Fibroblast of mammary gland (primary cell): ENCODE results near the gene TMEM44.
"Not testable (repeated sequence)": the region's sequence is repeated elsewhere in the genome, so short reads cannot be mapped to it uniquely, and the experiment has no call there.

ENCODE experiments used
- DNase-seq: peaks from one replicate; pipeline ENCODE4 v3.0.0-alpha.2; 2010; ENCODE audit warnings: low read depth
- H3K4me3 ChIP-seq: 2 replicates; pipeline ENCODE4 v1.5.1; 2011; ENCODE audit warnings: low read depth, mild to moderate bottlenecking, low read length, moderate library complexity; ENCODE audit not compliant: control insufficient read depth
- CTCF ChIP-seq: conservative IDR thresholded peaks from 2 replicates; pipeline ENCODE4 v1.5.1; 2011; ENCODE audit warnings: low read depth, low read length, inconsistent platforms; ENCODE audit not compliant: control insufficient read depth, insufficient read depth

The TMEM44 gene

DNA sequence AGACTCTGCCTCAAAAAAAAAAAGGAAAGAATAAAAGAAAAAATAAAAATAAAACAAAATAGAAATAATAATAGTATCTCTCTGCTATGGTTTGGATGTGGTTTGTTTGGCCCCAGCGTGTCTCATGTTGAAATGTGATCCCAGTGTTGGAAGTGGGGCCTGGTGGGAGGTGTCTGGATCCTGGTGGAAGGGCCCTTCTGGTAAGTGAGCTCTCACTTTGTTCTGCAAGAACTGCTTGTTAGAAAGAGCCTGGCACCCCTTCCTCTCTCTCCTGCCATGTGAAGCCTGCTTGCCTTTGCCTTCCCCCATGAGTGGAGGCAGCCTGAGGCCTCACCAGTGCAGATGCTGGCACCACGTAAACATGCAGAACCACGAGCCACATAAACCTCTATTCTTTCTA, 26.3 kb downstream of the TMEM44 start:
- TF ChIP-seq CTCF, result no peak
- no peak overlapping the region for H3K4me3 ChIP-seq
- no peak for DNase-seq

GRCh38 chr3:194606163-194606562, 27.1 kb downstream of the TMEM44 start:
- no peak overlapping the region for H3K4me3 ChIP-seq
- no peak for DNase-seq
- no peak for TF ChIP-seq CTCF

- H3K4me3 ChIP-seq, DNase-seq: not testable (repeated sequence)
Observed at GRCh38 chr3:194605314-194605713, 27.9 kb downstream of the TMEM44 start.

GRCh38 chr3:194604837-194605236, 28.4 kb downstream of the TMEM44 start:
- H3K4me3 ChIP-seq, result no peak overlapping the region
- TF ChIP-seq CTCF, result peak; percentile 40
- DNase-seq, result no peak

DNA sequence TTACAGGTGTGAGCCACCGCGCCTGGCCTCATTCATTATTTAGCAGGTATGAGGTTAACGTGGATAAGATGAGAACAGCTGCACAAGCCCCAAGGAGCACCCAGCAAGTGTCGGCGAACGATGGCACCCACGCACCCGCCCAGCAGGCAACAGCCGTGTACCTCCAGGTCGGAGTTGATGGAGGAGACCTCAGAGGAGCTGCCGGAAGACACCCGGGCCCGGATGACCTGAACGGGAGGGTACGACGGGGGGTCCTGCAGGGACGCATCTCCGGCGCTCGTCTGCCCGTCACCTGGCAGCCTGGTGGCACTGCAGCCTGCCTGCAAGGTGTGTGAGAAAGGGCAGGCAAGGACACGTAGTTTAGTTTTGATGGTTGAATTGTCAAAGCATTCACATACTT, 29.1 kb downstream of the TMEM44 start:
- no peak overlapping the region for H3K4me3 ChIP-seq
- no peak for DNase-seq
- TF ChIP-seq CTCF, result no peak

- H3K4me3 ChIP-seq, result no peak overlapping the region
- DNase-seq, result no peak
- TF ChIP-seq CTCF, result no peak
Observed at GRCh38 chr3:194602669-194603171, 30.5 kb downstream of the TMEM44 start.

GRCh38 chr3:194598771-194599557, 34.3 kb downstream of the TMEM44 start:
- no peak for TF ChIP-seq CTCF
- DNase-seq, result peak; percentile 61
- no peak overlapping the region for H3K4me3 ChIP-seq
